ENCODE data around the gene GABRB3.

DNA sequence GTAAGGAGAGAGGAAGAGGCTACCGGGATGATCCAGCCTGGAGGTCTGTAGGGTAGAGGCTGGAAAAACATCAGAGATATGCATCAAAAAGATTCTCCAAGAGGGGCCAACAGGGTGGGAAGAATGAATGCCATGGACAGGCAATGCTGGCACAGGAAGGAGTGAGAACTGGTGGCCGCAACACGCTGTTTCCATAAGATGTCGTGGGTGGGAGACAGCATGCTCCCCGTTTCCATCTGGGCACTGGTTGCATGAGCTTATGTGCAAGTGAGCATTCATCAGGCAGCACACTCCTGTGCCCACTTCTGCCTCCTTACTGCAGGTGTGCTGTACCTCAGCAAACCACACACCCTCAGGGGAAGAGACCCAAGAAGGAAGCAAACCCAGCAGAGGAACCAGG is 59.4 kb downstream of the GABRB3 start:
- TF ChIP-seq CTCF (IDR thresholded peaks at IDR 0.05) = no peak
- no peak for TF ChIP-seq POLR2A (IDR thresholded peaks at IDR 0.05)
